GM06990 (cell line): ENCODE data around the gene RNF214.

Experiments used
- DNase-seq: peaks from one replicate; pipeline ENCODE4 v3.0.0-alpha.2; 2011; ENCODE audit not compliant: insufficient read length; ENCODE audit errors: extremely low read depth
- H3K27me3 ChIP-seq: replicated peaks from 2 replicates; pipeline ENCODE4 v1.6.0; 2011; ENCODE audit warnings: low read length; ENCODE audit not compliant: control insufficient read depth, insufficient read depth
- H3K36me3 ChIP-seq: 2 replicates; pipeline ENCODE4 v1.5.1; 2011; ENCODE audit warnings: low read length; ENCODE audit not compliant: control insufficient read depth, insufficient read depth
- H3K4me3 ChIP-seq: replicated peaks from 2 replicates; pipeline ENCODE4 v1.5.1; 2011; ENCODE audit warnings: low read depth, mild to moderate bottlenecking, control low read depth, low read length
- TF ChIP-seq, protein P1 (sequence below): IDR thresholded peaks from 2 replicates; pipeline ENCODE4 v1.5.1; 2011; ENCODE audit warnings: low read length, control low read depth, mild to moderate bottlenecking, inconsistent platforms; ENCODE audit not compliant: insufficient read depth, poor library complexity, severe bottlenecking

Gene RNF214

DNA sequence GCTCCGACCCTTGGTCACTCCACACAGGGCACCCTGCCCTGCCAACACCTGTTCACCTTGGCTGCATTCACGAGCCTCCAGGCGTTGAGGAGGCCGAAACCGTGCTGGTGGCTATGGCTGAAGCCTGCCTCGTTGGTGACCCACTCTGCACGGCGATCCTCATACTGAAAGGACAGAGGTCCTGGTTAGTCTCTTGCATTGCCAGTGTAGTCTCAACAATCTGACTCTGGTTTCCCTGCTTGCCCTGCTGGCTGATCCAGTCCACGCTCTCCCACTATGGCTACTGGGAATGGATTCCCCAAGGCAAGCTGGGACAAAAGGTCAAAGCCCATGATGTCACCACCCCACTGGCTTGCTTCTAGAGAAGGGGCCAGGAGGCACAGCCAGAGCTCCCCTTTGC is 13.5 kb upstream of the RNF214 start:
- Histone ChIP-seq H3K36me3 (peaks cover 58% of the 10 kb centered on the region), H3K27me3 (no peaks in the 10 kb centered on the region), H3K4me3 (no peak overlapping the region)
- DNase-seq, result no peak
- TF ChIP-seq, protein P1, sequence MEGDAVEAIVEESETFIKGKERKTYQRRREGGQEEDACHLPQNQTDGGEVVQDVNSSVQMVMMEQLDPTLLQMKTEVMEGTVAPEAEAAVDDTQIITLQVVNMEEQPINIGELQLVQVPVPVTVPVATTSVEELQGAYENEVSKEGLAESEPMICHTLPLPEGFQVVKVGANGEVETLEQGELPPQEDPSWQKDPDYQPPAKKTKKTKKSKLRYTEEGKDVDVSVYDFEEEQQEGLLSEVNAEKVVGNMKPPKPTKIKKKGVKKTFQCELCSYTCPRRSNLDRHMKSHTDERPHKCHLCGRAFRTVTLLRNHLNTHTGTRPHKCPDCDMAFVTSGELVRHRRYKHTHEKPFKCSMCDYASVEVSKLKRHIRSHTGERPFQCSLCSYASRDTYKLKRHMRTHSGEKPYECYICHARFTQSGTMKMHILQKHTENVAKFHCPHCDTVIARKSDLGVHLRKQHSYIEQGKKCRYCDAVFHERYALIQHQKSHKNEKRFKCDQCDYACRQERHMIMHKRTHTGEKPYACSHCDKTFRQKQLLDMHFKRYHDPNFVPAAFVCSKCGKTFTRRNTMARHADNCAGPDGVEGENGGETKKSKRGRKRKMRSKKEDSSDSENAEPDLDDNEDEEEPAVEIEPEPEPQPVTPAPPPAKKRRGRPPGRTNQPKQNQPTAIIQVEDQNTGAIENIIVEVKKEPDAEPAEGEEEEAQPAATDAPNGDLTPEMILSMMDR, result no peak

DNA sequence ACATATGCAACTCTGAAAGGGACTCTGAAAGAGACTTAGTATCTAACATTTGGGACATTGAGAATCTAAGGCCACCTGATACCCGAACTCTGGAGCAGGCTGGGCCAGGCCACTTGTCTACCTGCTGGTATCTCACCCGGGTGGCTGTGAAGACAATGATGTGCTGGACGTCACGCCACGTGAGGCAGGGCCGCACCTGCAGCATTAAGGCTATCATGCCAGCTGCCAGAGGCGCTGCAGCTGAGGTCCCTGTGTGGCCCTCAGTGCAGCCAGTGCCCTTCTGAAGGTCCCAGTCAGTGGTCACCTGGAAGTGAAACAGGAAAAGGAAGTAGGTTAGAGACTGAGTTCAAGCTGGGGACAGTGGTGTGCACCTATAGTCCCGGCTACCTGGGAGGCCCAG is 13.0 kb upstream of the RNF214 start:
- no peak for DNase-seq
- H3K4me3 ChIP-seq, result no peak overlapping the region
- H3K27me3 ChIP-seq, result no peaks in the 10 kb centered on the region
- TF ChIP-seq, protein P1, result no peak
- peaks cover 60% of the 10 kb centered on the region for H3K36me3 ChIP-seq

- no peak for DNase-seq
- TF ChIP-seq, protein P1, result no peak
- Histone ChIP-seq H3K4me3 (no peak overlapping the region), H3K27me3 (no peaks in the 10 kb centered on the region), H3K36me3 (peaks cover 62% of the 10 kb centered on the region)
These were observed 12.5 kb upstream of the RNF214 start for GRCh38 chr11:117219995-117220394.

DNA sequence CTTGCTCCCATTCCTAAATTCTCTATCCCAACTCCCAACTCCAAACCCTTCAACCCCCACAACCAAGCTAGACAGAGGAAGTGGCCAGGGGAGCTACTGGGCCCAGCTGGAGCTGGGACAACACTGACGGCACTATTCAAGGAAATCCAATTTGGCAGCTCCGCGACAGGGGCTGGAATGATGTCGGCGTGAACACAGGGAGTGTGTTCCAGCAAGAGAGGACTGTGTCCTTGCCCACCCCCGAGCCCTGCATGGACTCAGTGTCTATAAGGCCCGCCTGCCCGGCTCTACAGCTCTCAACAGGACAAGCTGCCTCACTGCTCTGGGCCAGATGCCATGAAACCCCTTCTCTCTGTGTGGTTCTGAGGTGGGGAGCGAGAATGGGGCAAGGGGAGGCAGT is 11.9 kb upstream of the RNF214 start:
- TF ChIP-seq, protein P1, result no peak

GRCh38 chr11:117220999-117221774 is 11.3 kb upstream of the RNF214 start:
- H3K4me3 ChIP-seq, result no peak overlapping the region
- TF ChIP-seq, protein P1, result no peak
- H3K36me3 ChIP-seq, result peaks cover 59% of the 10 kb centered on the region
- no peak for DNase-seq
- no peaks in the 10 kb centered on the region for H3K27me3 ChIP-seq

More for the DNA sequence above, 11.9 kb upstream of the RNF214 start:
- no peak for DNase-seq
- no peak overlapping the region for H3K4me3 ChIP-seq
- peaks cover 62% of the 10 kb centered on the region for H3K36me3 ChIP-seq
- no peaks in the 10 kb centered on the region for H3K27me3 ChIP-seq
